Measurements from ENCODE around the gene CACNA1H.
"Not testable (repeated sequence)": the region's sequence is repeated elsewhere in the genome, so short reads cannot be mapped to it uniquely, and the experiment has no call there.

DNA sequence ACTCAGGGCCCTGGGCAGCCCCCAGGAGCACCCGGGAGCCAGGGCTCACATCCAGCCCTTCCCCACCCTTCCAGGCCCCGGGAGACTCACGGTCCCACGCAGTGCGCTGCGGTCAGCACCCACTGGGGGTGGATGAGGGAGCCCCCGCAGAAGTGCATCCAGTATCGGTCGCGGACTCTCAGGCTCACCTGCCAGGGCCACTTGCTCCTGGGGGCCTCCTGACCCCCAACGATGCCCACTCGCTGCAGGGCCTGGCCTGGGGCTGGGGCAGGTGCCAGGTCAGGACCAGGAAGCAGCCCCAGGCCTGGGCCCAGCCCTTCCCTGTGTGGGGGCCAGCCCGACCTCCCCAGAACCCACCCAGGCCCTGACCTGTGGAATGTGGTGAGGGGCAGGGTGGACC, 76.6 kb downstream of the CACNA1H start:
- not testable (repeated sequence) for TF ChIP-seq CTCF (IDR thresholded peaks at IDR 0.05; ENCODE audit: low read depth, low read length); EZH2phosphoT487 (IDR thresholded peaks at IDR 0.05; ENCODE audit: low read depth)

Measured in OCI-LY3 (cell line).